Measurements from ENCODE around the gene CAMK2B.

The CAMK2B gene

GRCh38 chr7:44341401-44341800 is 16.0 kb upstream of the CAMK2B start:
- no peak overlapping the region for H3K27ac Mint-ChIP-seq

GRCh38 chr7:44338600-44338999 is 13.2 kb upstream of the CAMK2B start:
- no peak overlapping the region for H3K27ac Mint-ChIP-seq
- peaks cover 4 to 24% of the 10 kb centered on the region in 2 donors for H3K4me1 Mint-ChIP-seq
- peaks cover 2 to 15% of the 10 kb centered on the region in 2 donors for H3K36me3 Mint-ChIP-seq
- ATAC-seq (replicated peaks) (peak; percentile 99), DNase-seq (no peak)
- H3K9me3 Mint-ChIP-seq: peaks cover 17 to 19% of the 10 kb centered on the region in 2 donors
- H3K27me3 Mint-ChIP-seq: peaks cover 0 to 6% of the 10 kb centered on the region in 2 donors
- no peak overlapping the region for H3K4me3 Mint-ChIP-seq

More at GRCh38 chr7:44341401-44341800, 16.0 kb upstream of the CAMK2B start:
- Mint-ChIP-seq H3K4me1 (peaks cover 4 to 24% of the 10 kb centered on the region in 2 donors), H3K4me3 (no peak overlapping the region), H3K36me3 (peaks cover 2 to 11% of the 10 kb centered on the region in 2 donors), H3K9me3 (peaks cover 11% of the 10 kb centered on the region in 2 donors), H3K27me3 (peaks cover 4 to 21% of the 10 kb centered on the region in 2 donors)
- ATAC-seq (replicated peaks) (no peak), DNase-seq (no peak)

GRCh38 chr7:44336491-44336890 is 11.1 kb upstream of the CAMK2B start:
- Mint-ChIP-seq H3K27ac (no peak overlapping the region), H3K4me3 (no peak overlapping the region), H3K27me3 (peaks cover 0 to 11% of the 10 kb centered on the region in 2 donors), H3K9me3 (peaks cover 17 to 19% of the 10 kb centered on the region in 2 donors), H3K36me3 (peaks cover 2 to 15% of the 10 kb centered on the region in 2 donors), H3K4me1 (peaks cover 4 to 24% of the 10 kb centered on the region in 2 donors)
- ATAC-seq (replicated peaks): no peak
- no peak for DNase-seq

GRCh38 chr7:44335184-44335583 is 9.8 kb upstream of the CAMK2B start:
- DNase-seq: no peak
- Mint-ChIP-seq H3K4me3 (no peak overlapping the region), H3K36me3 (peaks cover 2 to 15% of the 10 kb centered on the region in 2 donors), H3K27ac (no peak overlapping the region), H3K4me1 (peaks cover 4 to 24% of the 10 kb centered on the region in 2 donors), H3K27me3 (peaks cover 0 to 20% of the 10 kb centered on the region in 2 donors), H3K9me3 (peaks cover 17 to 19% of the 10 kb centered on the region in 2 donors)
- no peak for ATAC-seq (replicated peaks)

GRCh38 chr7:44334734-44335097 is 9.3 kb upstream of the CAMK2B start:
- no peak overlapping the region for H3K27ac Mint-ChIP-seq
- peaks cover 17 to 19% of the 10 kb centered on the region in 2 donors for H3K9me3 Mint-ChIP-seq
- H3K4me1 Mint-ChIP-seq: peaks cover 4 to 24% of the 10 kb centered on the region in 2 donors
- H3K27me3 Mint-ChIP-seq: peaks cover 0 to 20% of the 10 kb centered on the region in 2 donors
- DNase-seq (no peak), ATAC-seq (replicated peaks) (no peak)
- H3K4me3 Mint-ChIP-seq: no peak overlapping the region
- H3K36me3 Mint-ChIP-seq: peaks cover 2 to 15% of the 10 kb centered on the region in 2 donors

GRCh38 chr7:44333911-44334733 is 8.7 kb upstream of the CAMK2B start:
- ATAC-seq (replicated peaks) (no peak), DNase-seq (no peak)
- H3K27me3 Mint-ChIP-seq: peaks cover 1 to 21% of the 10 kb centered on the region in 2 donors
- peaks cover 2 to 15% of the 10 kb centered on the region in 2 donors for H3K36me3 Mint-ChIP-seq
- peaks cover 15 to 19% of the 10 kb centered on the region in 2 donors for H3K9me3 Mint-ChIP-seq
- H3K27ac Mint-ChIP-seq: no peak overlapping the region
- no peak overlapping the region for H3K4me3 Mint-ChIP-seq
- peaks cover 4 to 18% of the 10 kb centered on the region in 2 donors for H3K4me1 Mint-ChIP-seq

GRCh38 chr7:44331682-44332081 is 6.3 kb upstream of the CAMK2B start:
- ATAC-seq (replicated peaks) (no peak), DNase-seq (no peak)
- Mint-ChIP-seq H3K36me3 (peaks cover 2 to 7% of the 10 kb centered on the region in 2 donors), H3K9me3 (peaks cover 11 to 12% of the 10 kb centered on the region in 2 donors), H3K27ac (no peak overlapping the region), H3K27me3 (peaks cover 12 to 38% of the 10 kb centered on the region in 2 donors), H3K4me3 (no peak overlapping the region), H3K4me1 (peaks cover under 1 to 2% of the 10 kb centered on the region in 2 donors)

GRCh38 chr7:44330331-44330730 is 4.9 kb upstream of the CAMK2B start:
- Mint-ChIP-seq H3K4me1 (peaks cover 7 to 14% of the 10 kb centered on the region in 2 donors), H3K27ac (no peak overlapping the region), H3K27me3 (peaks cover 23 to 44% of the 10 kb centered on the region in 2 donors), H3K36me3 (peaks cover 0 to 2% of the 10 kb centered on the region in 2 donors), H3K9me3 (peaks cover 0 to 4% of the 10 kb centered on the region in 2 donors), H3K4me3 (no peak overlapping the region)
- no peak for DNase-seq
- no peak for ATAC-seq (replicated peaks)

GRCh38 chr7:44329888-44330287 is 4.5 kb upstream of the CAMK2B start:
- Mint-ChIP-seq H3K4me3 (no peak overlapping the region), H3K4me1 (peaks cover 7 to 14% of the 10 kb centered on the region in 2 donors), H3K27ac (no peak overlapping the region), H3K36me3 (peaks cover 0 to 2% of the 10 kb centered on the region in 2 donors), H3K27me3 (peaks cover 23 to 44% of the 10 kb centered on the region in 2 donors), H3K9me3 (peaks cover 0 to 4% of the 10 kb centered on the region in 2 donors)
- no peak for DNase-seq
- no peak for ATAC-seq (replicated peaks)

GRCh38 chr7:44329081-44329480 is 3.7 kb upstream of the CAMK2B start:
- Mint-ChIP-seq H3K9me3 (peaks cover 0 to 4% of the 10 kb centered on the region in 2 donors), H3K27me3 (peaks cover 30 to 51% of the 10 kb centered on the region in 2 donors), H3K4me3 (no peak overlapping the region), H3K4me1 (peaks cover 10 to 20% of the 10 kb centered on the region in 2 donors), H3K27ac (no peak overlapping the region), H3K36me3 (peaks cover 0 to 2% of the 10 kb centered on the region in 2 donors)
- DNase-seq (no peak), ATAC-seq (replicated peaks) (no peak)

- Mint-ChIP-seq H3K36me3 (peaks cover 0 to 2% of the 10 kb centered on the region in 2 donors), H3K4me3 (no peak overlapping the region), H3K27ac (no peak overlapping the region), H3K27me3 (peaks cover 41 to 62% of the 10 kb centered on the region in 2 donors), H3K9me3 (peaks cover 0 to 4% of the 10 kb centered on the region in 2 donors), H3K4me1 (peaks cover 14 to 20% of the 10 kb centered on the region in 2 donors)
- ATAC-seq (replicated peaks) (no peak), DNase-seq (no peak)
Measured at GRCh38 chr7:44327981-44328380, 2.6 kb upstream of the CAMK2B start.

GRCh38 chr7:44326261-44327125 is 1.1 kb upstream of the CAMK2B start:
- Mint-ChIP-seq H3K9me3 (peaks cover 0 to 4% of the 10 kb centered on the region in 2 donors), H3K4me3 (peak overlapping the region in 1 of 2 donors; percentile 3), H3K4me1 (peaks cover 14 to 20% of the 10 kb centered on the region in 2 donors), H3K27me3 (peaks cover 50 to 70% of the 10 kb centered on the region in 2 donors), H3K36me3 (peaks cover 0 to 2% of the 10 kb centered on the region in 2 donors), H3K27ac (peak overlapping the region; percentile 26)
- DNase-seq (no peak), ATAC-seq (replicated peaks) (peak in 1 of 2 donors; percentile 26)

- ATAC-seq (replicated peaks) (peak; percentile 20 to 24), DNase-seq (no peak)
- peak overlapping the region; percentile 48 for H3K27ac Mint-ChIP-seq
- H3K36me3 Mint-ChIP-seq: peaks cover 0 to 2% of the 10 kb centered on the region in 2 donors
- peaks cover 0 to 4% of the 10 kb centered on the region in 2 donors for H3K9me3 Mint-ChIP-seq
- peaks cover 56 to 70% of the 10 kb centered on the region in 2 donors for H3K27me3 Mint-ChIP-seq
- peak overlapping the region; percentile 79 to 87 for H3K4me3 Mint-ChIP-seq
- H3K4me1 Mint-ChIP-seq: peaks cover 14 to 20% of the 10 kb centered on the region in 2 donors
Measured at GRCh38 chr7:44325811-44326241, 432 bp upstream of the CAMK2B start.

All from stimulated activated naive B cell treated with anti-CD40 and anti-IgM and Interleukin-4, amounts not matched to agents 10 μg/mL and 1 μg/mL and 100 μg/mL, for 72 hours (primary cell).